Measurements from ENCODE around the gene GCFC2. TPM values are rescaled to one million over a fixed set of nuclear protein-coding genes. Genes with fewer than 3 reads are reported as not detected.

Gene GCFC2
- total and polyA plus RNA-seq, 9 of the 15 experiments (the other 6 are each of a cell fraction or from before 2014, with no cell fraction given) = 10.5 to 40.6 (median 23.0) TPM

- no peak for DNase-seq (ENCODE audit: extremely low read depth in 1 of 4, low spot score in 3 of 4)
- no peak overlapping the region for H3K4me3 ChIP-seq
- BruUV-seq (replicated peaks) = no TSS peak
- in situ Hi-C loops (cut with MboI) = loop anchor here (25.0 kb wide), 1 partner anchor 943 kb away; no protein-coding TSS in a partner anchor
- 24% methylated on average over 1 of the region's 1 CpG for WGBS (ENCODE audit: insufficient coverage, low coverage, missing lambda C conversion rate)
- intact Hi-C loops (cut with micrococcal nuclease) = loop anchor here (5.0 kb wide), 1 partner anchor 953 kb away; no protein-coding TSS in a partner anchor
- FAIRE-seq = no peak
- no peak overlapping the region for H3K9ac ChIP-seq (ENCODE audit: insufficient read depth in 1 of 2, low read depth in 2 of 2, low read length in 2 of 2)
- no peak for ATAC-seq
- H2AFZ ChIP-seq (ENCODE audit: low read depth, low read length) = no peak overlapping the region
- ChIA-PET POLR2A (no interaction called here), CTCF (ENCODE audit: low intra/inter-chr PET ratio) (no interaction called here)
- peaks cover 10% of the 10 kb centered on the region; the same call in 1 of the 3 replicates for H3K36me3 ChIP-seq (ENCODE audit: control insufficient read depth, insufficient read depth, low read length)
- H3K9me1 ChIP-seq (ENCODE audit: control insufficient read depth, insufficient read depth, low read length) = no peaks in the 10 kb centered on the region
- H3K27ac ChIP-seq (ENCODE audit: extremely low read depth, low read depth, low read length) = no peak overlapping the region
- no peaks in the 10 kb centered on the region for H4K20me1 ChIP-seq (replicated peaks; ENCODE audit: control insufficient read depth, insufficient read depth, low read length)
- H3K4me2 ChIP-seq (ENCODE audit: insufficient read depth, low read length) = no peak overlapping the region
- no peaks in the 10 kb centered on the region for H3K9me3 ChIP-seq (replicated peaks; ENCODE audit: control insufficient read depth, insufficient read depth, low read depth, low read length)
- TF ChIP-seq SRSF1 (IDR thresholded peaks at IDR 0.05; ENCODE audit: low read depth, low read length) = no peak
- peaks cover 28% of the 10 kb centered on the region for H3K79me2 ChIP-seq (ENCODE audit: control insufficient read depth, insufficient read depth, low read length)
- peaks cover 0 to 7% of the 10 kb centered on the region in 2 experiments; a peak in 1 of 5 replicates for H3K4me1 ChIP-seq (replicated peaks in 1 of 2; ENCODE audit: control insufficient read depth in 2 of 2, insufficient read depth in 2 of 2, low read length in 2 of 2)
- no peaks in the 10 kb centered on the region for H3K27me3 ChIP-seq (ENCODE audit: control insufficient read depth in 2 of 2, insufficient read depth in 2 of 2, low read length in 2 of 2)
Measured at GRCh38 chr2:75643980-75644379, 66.7 kb downstream of the GCFC2 start.

DNA sequence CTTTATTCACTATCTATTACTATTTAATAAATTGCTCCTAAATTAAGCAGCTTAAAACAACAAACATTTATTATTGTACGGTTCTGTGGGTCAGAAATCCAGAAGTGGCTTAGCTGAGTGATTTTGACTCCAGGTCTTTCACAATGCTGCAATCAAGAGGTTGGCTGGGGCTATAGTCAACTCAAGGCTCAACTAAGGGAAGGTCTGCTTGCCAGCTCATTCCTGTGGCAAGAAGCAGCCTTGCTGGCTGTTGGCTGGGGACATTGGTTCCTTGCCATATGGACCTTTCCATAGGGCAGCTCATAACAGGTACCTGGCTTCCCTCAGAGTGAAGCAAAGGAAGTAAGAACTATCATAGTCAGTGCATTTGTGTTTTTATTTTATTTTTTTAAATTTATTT, 69.1 kb downstream of the GCFC2 start:
- TF ChIP-seq CHD2 (IDR thresholded peaks at IDR 0.05; ENCODE audit: low read depth, low read length) (no peak), SMC3 (conservative IDR thresholded peaks at IDR 0.05; ENCODE audit: insufficient read depth, low read depth, low read length) (no peak), MEF2A (IDR thresholded peaks at IDR 0.05; ENCODE audit: control insufficient read depth, low read depth, low read length) (no peak), ARID2 (IDR thresholded peaks at IDR 0.05) (no peak), E4F1 (CRISPR knock-in tag; IDR thresholded peaks at IDR 0.05; ENCODE audit: borderline replicate concordance) (no peak), PHF21A (IDR thresholded peaks at IDR 0.05; ENCODE audit: borderline replicate concordance, low read depth) (no peak), ELK3 (CRISPR knock-in tag; IDR thresholded peaks at IDR 0.05) (no peak), NR2C2 (CRISPR knock-in tag; IDR thresholded peaks at IDR 0.05) (no peak), NR2C2 (tag; IDR thresholded peaks at IDR 0.05) (no peak), ZNF212 (CRISPR knock-in tag; IDR thresholded peaks at IDR 0.05) (no peak), EZH2 (IDR thresholded peaks at IDR 0.05; ENCODE audit: borderline replicate concordance, low read depth, low read length) (no peak)
- ChIA-PET CTCF (ENCODE audit: low intra/inter-chr PET ratio) (interaction anchor here (2.3 kb wide), 1 partner anchor 35 kb away, joined by 14 read pairs; no protein-coding TSS in a partner anchor), POLR2A (interaction anchor here (1.5 kb wide), 1 partner anchor 69 kb away, joined by 5 read pairs; the partner anchor contains the start of gene GCFC2)
- Histone ChIP-seq H4K20me1 (replicated peaks; ENCODE audit: control insufficient read depth, insufficient read depth, low read length) (no peaks in the 10 kb centered on the region), H3K4me3 (no peak overlapping the region), H3K4me2 (ENCODE audit: insufficient read depth, low read length) (no peak overlapping the region), H3K4me1 (replicated peaks in 1 of 2; ENCODE audit: control insufficient read depth in 2 of 2, insufficient read depth in 2 of 2, low read length in 2 of 2) (peaks cover 0 to under 1% of the 10 kb centered on the region in 2 experiments; a peak in 1 of 5 replicates), H2AFZ (ENCODE audit: low read depth, low read length) (no peak overlapping the region), H3K79me2 (ENCODE audit: control insufficient read depth, insufficient read depth, low read length) (peaks cover 6% of the 10 kb centered on the region), H3K27ac (ENCODE audit: extremely low read depth, low read depth, low read length) (no peak overlapping the region), H3K9me3 (replicated peaks; ENCODE audit: control insufficient read depth, insufficient read depth, low read depth, low read length) (no peaks in the 10 kb centered on the region), H3K9ac (ENCODE audit: insufficient read depth in 1 of 2, low read depth in 2 of 2, low read length in 2 of 2) (no peak overlapping the region), H3K9me1 (ENCODE audit: control insufficient read depth, insufficient read depth, low read length) (no peaks in the 10 kb centered on the region), H3K27me3 (ENCODE audit: control insufficient read depth in 2 of 2, insufficient read depth in 2 of 2, low read length in 2 of 2) (peaks cover 2 to 5% of the 10 kb centered on the region in 2 experiments; a peak in 2 of 5 replicates), H3K36me3 (ENCODE audit: control insufficient read depth, insufficient read depth, low read length) (no peaks in the 10 kb centered on the region)
- ATAC-seq (no peak), FAIRE-seq (no peak), DNase-seq (ENCODE audit: extremely low read depth in 1 of 4, low spot score in 3 of 4) (peak in 1 of 4 experiments; percentile 15)
- BruUV-seq (replicated peaks) = no TSS peak
- WGBS (ENCODE audit: insufficient coverage, low coverage, missing lambda C conversion rate) = 77% methylated on average over 1 of the region's 1 CpG
- intact Hi-C loops (cut with micrococcal nuclease) = loop anchor here (5.0 kb wide), 1 partner anchor 956 kb away; no protein-coding TSS in a partner anchor
- in situ Hi-C loops (cut with MboI) = loop anchor here (25.0 kb wide), 1 partner anchor 946 kb away; no protein-coding TSS in a partner anchor

Measured in K562 (cell line).